Prostate gland (tissue), 2 donors: ENCODE measurements around the gene RBM15B.

Experiments
- CTCF ChIP-seq, 4 experiments: fragments of 200-600 bp in 2 of 4; fragments of 450-650 bp in 2 of 4; sonication (generic) in 2 of 4; IDR thresholded peaks; 1 replicate in 3 of 4; 2 replicates in 1 of 4; pipeline ENCODE4 v1.5.1; 2016 to 2019; ENCODE audit warnings: antibody characterized with exemption in 4 of 4, mild to moderate bottlenecking in 2 of 4, moderate library complexity in 2 of 4
- POLR2A ChIP-seq: fragments of 450-650 bp; IDR thresholded peaks from one replicate; pipeline ENCODE4 v1.6.1; 2016; ENCODE audit warnings: antibody characterized with exemption, mild to moderate bottlenecking
- POLR2AphosphoS5 ChIP-seq: sonication (generic); formaldehyde crosslinking; IDR thresholded peaks from one replicate; pipeline ENCODE4 v1.6.1; 2017; ENCODE audit warnings: antibody characterized with exemption

GRCh38 chr3:51408021-51408420 is 16.9 kb downstream of the RBM15B start:
- TF ChIP-seq CTCF (IDR thresholded peaks at IDR 0.05), result no peak
- TF ChIP-seq POLR2AphosphoS5, result no peak
- TF ChIP-seq POLR2A, result no peak
